ENCODE measurements around the gene NDNF.

NDNF gene

GRCh38 chr4:121072224-121073003, at the start of gene NDNF:
Gene NDNF (minus strand): TSS chr4:121072535. CDS start chr4:121045837, 26,698 bp downstream.
- no peak for FAIRE-seq

GRCh38 chr4:121119715-121120114, 47.4 kb upstream of the NDNF start:
- no peak for FAIRE-seq

GRCh38 chr4:121118344-121118743, 46.0 kb upstream of the NDNF start:
- FAIRE-seq: no peak

GRCh38 chr4:121114756-121115155, 42.4 kb upstream of the NDNF start:
- no peak for FAIRE-seq

- FAIRE-seq: peak; percentile 94
These were observed 40.2 kb upstream of the NDNF start for GRCh38 chr4:121112530-121112929.

- no peak for FAIRE-seq
These were observed 36.2 kb upstream of the NDNF start for GRCh38 chr4:121108557-121108956.

- FAIRE-seq: no peak
These were observed 35.2 kb upstream of the NDNF start for GRCh38 chr4:121107507-121107906.

- no peak for FAIRE-seq
These were observed 27.9 kb upstream of the NDNF start for GRCh38 chr4:121100093-121100775.

- FAIRE-seq: no peak
These were observed 25.9 kb upstream of the NDNF start for GRCh38 chr4:121098266-121098665.

- peak; percentile 98 for FAIRE-seq
These were observed 24.3 kb upstream of the NDNF start for GRCh38 chr4:121096629-121097028.

- no peak for FAIRE-seq
These were observed 23.9 kb upstream of the NDNF start for GRCh38 chr4:121096191-121096590.

- no peak for FAIRE-seq
These were observed 22.1 kb upstream of the NDNF start for GRCh38 chr4:121094297-121094966.

- FAIRE-seq: no peak
These were observed 20.9 kb upstream of the NDNF start for GRCh38 chr4:121093261-121093660.

- no peak for FAIRE-seq
These were observed 19.6 kb upstream of the NDNF start for GRCh38 chr4:121091941-121092340.

- no peak for FAIRE-seq
These were observed 16.5 kb upstream of the NDNF start for GRCh38 chr4:121088867-121089266.

- no peak for FAIRE-seq
These were observed 7.0 kb upstream of the NDNF start for GRCh38 chr4:121079376-121079775.

GRCh38 chr4:121077496-121077895, 5.2 kb upstream of the NDNF start:
- FAIRE-seq: no peak

- FAIRE-seq: no peak
These were observed 4.1 kb upstream of the NDNF start for GRCh38 chr4:121076416-121076815.

- no peak for FAIRE-seq
These were observed 1.5 kb upstream of the NDNF start for GRCh38 chr4:121073672-121074381.

GRCh38 chr4:121073004-121073435, 685 bp upstream of the NDNF start:
- FAIRE-seq: no peak

- FAIRE-seq: no peak
These were observed 603 bp downstream of the NDNF start for GRCh38 chr4:121071640-121072223.
